Body of pancreas (tissue), 4 donors: Measurements from ENCODE around the gene PXYLP1.

Experiments used
- CTCF ChIP-seq, 7 experiments: fragments of 450-650 bp in 4 of 7; fragments of 200-600 bp in 3 of 7; sonication (generic) in 3 of 7; IDR thresholded peaks; one replicate each; pipeline ENCODE4 v1.5.1; 2016 to 2019; ENCODE audit warnings: antibody characterized with exemption in 7 of 7
- POLR2A ChIP-seq, 3 donors: fragments of 450-650 bp; IDR thresholded peaks; one replicate each; pipeline ENCODE4 v1.6.1; 2016; ENCODE audit warnings: antibody characterized with exemption in 3 of 3, mild to moderate bottlenecking in 2 of 3

GRCh38 chr3:141253811-141254210, 22.2 kb downstream of the PXYLP1 start:
- no peak for TF ChIP-seq CTCF (IDR thresholded peaks at IDR 0.05)
- no peak for TF ChIP-seq POLR2A (IDR thresholded peaks at IDR 0.05)
